ENCODE results near the gene CLCN7.

DNA sequence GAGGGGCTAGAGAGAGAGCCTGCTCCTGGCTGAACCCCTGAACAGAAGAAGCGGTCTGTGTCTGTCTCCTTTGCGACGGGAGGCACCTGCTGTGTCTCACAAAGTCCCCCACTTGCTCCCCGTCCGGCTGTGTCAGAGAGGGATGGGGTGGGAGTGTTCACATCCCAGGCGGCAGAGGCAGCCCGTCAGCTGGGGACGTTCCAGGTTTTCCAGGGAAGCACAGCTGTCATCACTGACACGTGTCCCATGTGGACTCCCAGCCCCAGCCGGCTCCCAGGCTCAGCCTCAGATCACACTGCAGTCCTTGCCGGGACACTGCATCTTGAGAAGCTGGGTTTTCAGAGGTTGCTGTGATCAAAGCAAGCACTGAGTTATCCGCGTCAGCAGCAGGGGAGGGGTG is 19.9 kb upstream of the CLCN7 start:
- TF ChIP-seq, protein P1, sequence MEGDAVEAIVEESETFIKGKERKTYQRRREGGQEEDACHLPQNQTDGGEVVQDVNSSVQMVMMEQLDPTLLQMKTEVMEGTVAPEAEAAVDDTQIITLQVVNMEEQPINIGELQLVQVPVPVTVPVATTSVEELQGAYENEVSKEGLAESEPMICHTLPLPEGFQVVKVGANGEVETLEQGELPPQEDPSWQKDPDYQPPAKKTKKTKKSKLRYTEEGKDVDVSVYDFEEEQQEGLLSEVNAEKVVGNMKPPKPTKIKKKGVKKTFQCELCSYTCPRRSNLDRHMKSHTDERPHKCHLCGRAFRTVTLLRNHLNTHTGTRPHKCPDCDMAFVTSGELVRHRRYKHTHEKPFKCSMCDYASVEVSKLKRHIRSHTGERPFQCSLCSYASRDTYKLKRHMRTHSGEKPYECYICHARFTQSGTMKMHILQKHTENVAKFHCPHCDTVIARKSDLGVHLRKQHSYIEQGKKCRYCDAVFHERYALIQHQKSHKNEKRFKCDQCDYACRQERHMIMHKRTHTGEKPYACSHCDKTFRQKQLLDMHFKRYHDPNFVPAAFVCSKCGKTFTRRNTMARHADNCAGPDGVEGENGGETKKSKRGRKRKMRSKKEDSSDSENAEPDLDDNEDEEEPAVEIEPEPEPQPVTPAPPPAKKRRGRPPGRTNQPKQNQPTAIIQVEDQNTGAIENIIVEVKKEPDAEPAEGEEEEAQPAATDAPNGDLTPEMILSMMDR (IDR thresholded peaks at IDR 0.05), result no peak
- no peak for TF ChIP-seq POLR2A (IDR thresholded peaks at IDR 0.05)

Measured in thyroid gland (tissue), 4 donors.